Spleen (tissue), 11 donors: ENCODE data around the gene TBX5. TPM values are rescaled to one million over a fixed set of nuclear protein-coding genes. Genes with fewer than 3 reads are reported as not detected.

Experiments used
- DNase-seq: peaks from one replicate; pipeline ENCODE4 v3.0.0-alpha.2; 2020
- H3K27ac ChIP-seq, 8 donors: fragments of 200-600 bp; sonication (generic) in 7 of 8; 1 replicate in 4 of 8; 2 replicates in 4 of 8; pipeline versions ENCODE4 v1.5.0 to v1.8.0; 2016 to 2021; ENCODE audit warnings: inconsistent platforms in 4 of 8, mild to moderate bottlenecking in 4 of 8, moderate library complexity in 1 of 8
- H3K27me3 ChIP-seq, 7 donors: fragments of 200-600 bp; sonication (generic) in 6 of 7; replicated peaks in 1 of 7; 1 replicate in 4 of 7; 2 replicates in 3 of 7; pipeline versions ENCODE4 v1.5.0 to v1.8.0; 2016 to 2021; ENCODE audit warnings: inconsistent platforms in 3 of 7, mild to moderate bottlenecking in 1 of 7
- H3K36me3 ChIP-seq, 6 donors: fragments of 200-600 bp; sonication (generic) in 5 of 6; 1 replicate in 4 of 6; 2 replicates in 2 of 6; pipeline versions ENCODE4 v1.5.0 to v1.8.0; 2016 to 2021; ENCODE audit warnings: inconsistent platforms in 2 of 6
- H3K4me1 ChIP-seq, 6 donors: fragments of 200-600 bp; sonication (generic) in 5 of 6; 1 replicate in 3 of 6; 2 replicates in 3 of 6; pipeline versions ENCODE4 v1.5.0 to v1.8.0; 2016 to 2021; ENCODE audit warnings: inconsistent platforms in 3 of 6
- H3K4me3 ChIP-seq, 8 donors: fragments of 200-600 bp; sonication (generic) in 7 of 8; 1 replicate in 4 of 8; 2 replicates in 4 of 8; pipeline versions ENCODE4 v1.5.0 to v1.8.0; 2016 to 2021; ENCODE audit warnings: inconsistent platforms in 4 of 8, mild to moderate bottlenecking in 4 of 8, moderate library complexity in 2 of 8
- H3K9me3 ChIP-seq, 8 donors: fragments of 200-600 bp; sonication (generic) in 7 of 8; 1 replicate in 4 of 8; 2 replicates in 4 of 8; pipeline versions ENCODE4 v1.5.0 to v1.8.0; 2016 to 2021; ENCODE audit warnings: inconsistent platforms in 4 of 8
- POLR2A ChIP-seq, 3 donors: fragments of 450-650 bp; IDR thresholded peaks; one replicate each; pipeline ENCODE4 v1.5.1; 2017; ENCODE audit warnings: antibody characterized with exemption in 3 of 3, mild to moderate bottlenecking in 1 of 3
- POLR2AphosphoS5 ChIP-seq, 3 donors: sonication (generic); formaldehyde crosslinking; IDR thresholded peaks; one replicate each; pipeline ENCODE4 v1.5.1; 2017; ENCODE audit warnings: antibody characterized with exemption in 3 of 3
- WGBS, 5 donors: extraction: QIAGEN DNeasy Blood & Tissue Kit in 3 of 5; methylation state at CpG; one replicate each; pipeline versions ENCODE4 v1.1.5 to v1.1.7; 2013 to 2018; 5-methylcytosine and 5-hydroxymethylcytosine counted together
- intact Hi-C: fragments of 100-400 bp; cut with DNase I; formaldehyde crosslinking; loops from one replicate; pipeline ENCODE4 v1.15.0; 2023; ENCODE audit warnings: low total_unique reads
- polyA plus RNA-seq, 3 donors: library from polyadenylated mRNA; stranded (reverse); fragments of 200-250 nt; gene quantifications; one replicate each; pipeline ENCODE4 v1.2.1, GENCODE V29; 2013
- total RNA-seq, 7 donors: library from RNA; depleted of rRNA in 3 of 7; stranded (reverse); fragments of >200 nt in 3 of 7; fragmentation: NEBNext Ultra II Directional in 4 of 7; extraction: Animal tissue kit (Norgen Biotek cat#: 25700) in 4 of 7; gene quantifications; one replicate each; pipeline versions ENCODE4 v1.1.0 to v1.2.1, GENCODE V29; 2016 to 2021
- TF ChIP-seq, protein P1 (sequence below), 11 experiments: fragments of 200-600 bp in 7 of 11; fragments of 450-650 bp in 4 of 11; sonication (generic) in 4 of 11; IDR thresholded peaks in 8 of 11; conservative IDR thresholded peaks in 3 of 11; 1 replicate in 7 of 11; 2 replicates in 4 of 11; pipeline versions ENCODE4 v1.4.0 to v1.8.0; 2016 to 2021; ENCODE audit warnings: antibody characterized with exemption in 11 of 11, inconsistent platforms in 4 of 11, mild to moderate bottlenecking in 1 of 11
- donor health status: healthy with polysubstance abuse.
- donor health status: DM: no; HTN: no; CAD: no; lungs with moderate emphysema.
- donor health status: DM: no; HTN: no; CAD: no.
- donor health status: Bipolar disorder and iron deficiency.
- donor health status: healthy.
- donor health status: DM: no; HTN: no; CAD: no.
- donor health status: DM: yes; HTN: yes; CAD: no.

Gene TBX5
- total and polyA plus RNA-seq, 10 donors, result not detected

DNA sequence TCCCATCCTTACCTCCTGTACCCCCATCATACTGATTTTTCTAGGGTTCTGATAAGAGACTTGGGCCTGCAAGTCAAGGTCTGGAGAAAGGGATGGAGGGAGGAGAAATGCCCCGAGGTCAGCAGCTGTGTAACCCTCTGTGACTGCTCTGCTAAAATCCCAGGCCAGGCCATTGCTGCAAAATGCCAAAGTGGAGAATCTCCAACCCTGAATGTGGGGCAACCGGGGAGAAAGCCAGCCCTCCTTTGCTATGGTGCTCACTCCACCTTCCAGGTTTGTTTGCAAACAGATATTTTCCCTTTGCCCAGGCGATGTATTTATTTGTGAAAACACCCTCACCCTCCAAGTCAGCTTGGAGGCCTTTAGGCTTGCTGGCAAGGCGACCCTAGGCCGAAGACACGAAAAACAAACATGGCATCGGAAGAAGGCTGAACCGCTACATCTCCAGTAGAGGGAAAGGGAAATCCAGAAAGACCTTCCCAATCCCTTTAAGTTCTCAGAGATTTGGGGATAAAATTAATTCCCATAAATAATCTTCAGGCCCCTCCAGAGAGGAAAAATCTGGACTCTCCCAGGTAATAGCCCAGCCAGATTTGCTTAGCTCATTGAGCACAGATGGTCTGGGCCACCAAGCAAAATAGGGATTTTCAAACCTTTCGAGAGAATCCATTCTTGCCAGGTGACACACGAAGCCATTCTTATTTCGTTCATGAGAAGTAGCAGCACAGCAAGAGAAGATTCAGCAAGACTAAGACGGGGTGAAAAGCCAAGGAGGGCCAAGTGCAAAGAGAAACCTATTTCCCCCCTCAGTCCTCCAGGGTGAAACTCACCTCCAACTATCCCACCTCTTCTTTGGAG is 1.3 kb upstream of the TBX5 start:
- no peak overlapping the region for H3K4me3 ChIP-seq
- 12 to 24% (median 16%) methylated on average over 12 of the region's 12 CpGs for WGBS, 5 donors
- H3K27ac ChIP-seq, result no peak overlapping the region
- H3K9me3 ChIP-seq, result no peaks in the 10 kb centered on the region
- intact Hi-C loops, result no loop called here
- no peaks in the 10 kb centered on the region for H3K36me3 ChIP-seq
- TF ChIP-seq POLR2AphosphoS5 (IDR thresholded peaks at IDR 0.05), result no peak
- TF ChIP-seq, protein P1, sequence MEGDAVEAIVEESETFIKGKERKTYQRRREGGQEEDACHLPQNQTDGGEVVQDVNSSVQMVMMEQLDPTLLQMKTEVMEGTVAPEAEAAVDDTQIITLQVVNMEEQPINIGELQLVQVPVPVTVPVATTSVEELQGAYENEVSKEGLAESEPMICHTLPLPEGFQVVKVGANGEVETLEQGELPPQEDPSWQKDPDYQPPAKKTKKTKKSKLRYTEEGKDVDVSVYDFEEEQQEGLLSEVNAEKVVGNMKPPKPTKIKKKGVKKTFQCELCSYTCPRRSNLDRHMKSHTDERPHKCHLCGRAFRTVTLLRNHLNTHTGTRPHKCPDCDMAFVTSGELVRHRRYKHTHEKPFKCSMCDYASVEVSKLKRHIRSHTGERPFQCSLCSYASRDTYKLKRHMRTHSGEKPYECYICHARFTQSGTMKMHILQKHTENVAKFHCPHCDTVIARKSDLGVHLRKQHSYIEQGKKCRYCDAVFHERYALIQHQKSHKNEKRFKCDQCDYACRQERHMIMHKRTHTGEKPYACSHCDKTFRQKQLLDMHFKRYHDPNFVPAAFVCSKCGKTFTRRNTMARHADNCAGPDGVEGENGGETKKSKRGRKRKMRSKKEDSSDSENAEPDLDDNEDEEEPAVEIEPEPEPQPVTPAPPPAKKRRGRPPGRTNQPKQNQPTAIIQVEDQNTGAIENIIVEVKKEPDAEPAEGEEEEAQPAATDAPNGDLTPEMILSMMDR (IDR thresholded peaks at IDR 0.05 in 8 of 11, conservative IDR thresholded peaks at IDR 0.05 in 3 of 11), result no peak
- peaks cover 0 to 29% (median 13%) of the 10 kb centered on the region in 6 donors for H3K4me1 ChIP-seq
- H3K27me3 ChIP-seq, result peaks cover 0 to 100% (median 98%) of the 10 kb centered on the region in 7 donors
- no peak for DNase-seq

DNA sequence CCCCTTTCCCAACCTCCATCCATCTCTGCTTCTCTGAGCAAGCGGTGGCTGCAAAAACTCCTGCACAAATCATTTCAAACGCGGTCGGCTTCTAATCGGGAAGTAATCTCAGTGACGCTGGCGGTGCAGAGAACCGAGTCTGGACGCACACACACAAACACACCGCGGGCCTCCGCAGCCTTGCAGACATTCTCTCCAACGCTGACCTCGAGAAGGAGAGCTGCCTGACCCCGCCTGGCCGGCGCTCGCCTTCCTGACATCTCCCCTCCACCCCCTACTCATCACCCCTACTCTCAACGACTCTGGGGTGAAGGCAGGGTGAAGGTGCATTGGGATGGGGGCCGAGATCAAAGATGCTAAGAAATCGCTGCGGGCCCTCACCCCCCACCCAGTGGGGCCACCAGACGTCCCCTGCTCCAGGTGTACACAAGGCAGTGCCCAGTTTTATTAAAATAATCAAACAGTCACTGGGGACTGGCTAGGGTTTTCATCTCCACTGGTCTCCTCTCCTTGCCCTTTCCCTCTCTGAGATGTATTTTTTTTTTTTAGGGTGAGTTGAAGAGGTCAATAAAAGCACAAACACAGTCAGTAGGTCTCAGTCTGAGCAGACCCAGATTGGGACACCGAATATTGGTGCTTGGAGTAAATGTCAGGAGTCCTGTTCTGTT is 506 bp upstream of the TBX5 start:
- Histone ChIP-seq H3K4me3 (no peak overlapping the region), H3K4me1 (peaks cover 0 to 29% (median 13%) of the 10 kb centered on the region in 6 donors), H3K9me3 (no peaks in the 10 kb centered on the region), H3K36me3 (no peaks in the 10 kb centered on the region), H3K27ac (no peak overlapping the region), H3K27me3 (peaks cover 0 to 100% (median 98%) of the 10 kb centered on the region in 7 donors)
- TF ChIP-seq, protein P1 (IDR thresholded peaks at IDR 0.05 in 8 of 11, conservative IDR thresholded peaks at IDR 0.05 in 3 of 11), result no peak
- TF ChIP-seq POLR2A (IDR thresholded peaks at IDR 0.05) (no peak), POLR2AphosphoS5 (IDR thresholded peaks at IDR 0.05) (no peak)
- 2 to 6% (median 4%) methylated on average over 19 to 24 of the region's 24 CpGs for WGBS, 5 donors
- intact Hi-C loops, result no loop called here
- no peak for DNase-seq

GRCh38 chr12:114404926-114405518 is 922 bp downstream of the TBX5 start:
- 3 to 9% (median 5%) methylated on average over 22 to 38 of the region's 38 CpGs for WGBS, 5 donors
- Histone ChIP-seq H3K4me1 (peaks cover 0 to 28% (median 12%) of the 10 kb centered on the region in 6 donors), H3K27ac (no peak overlapping the region), H3K27me3 (peaks cover 0 to 100% (median 98%) of the 10 kb centered on the region in 7 donors), H3K9me3 (no peaks in the 10 kb centered on the region), H3K36me3 (no peaks in the 10 kb centered on the region), H3K4me3 (peak overlapping the region in 1 of 8 donors; percentile 13)
- TF ChIP-seq, protein P1 (IDR thresholded peaks at IDR 0.05 in 8 of 11, conservative IDR thresholded peaks at IDR 0.05 in 3 of 11), result no peak
- TF ChIP-seq POLR2A (IDR thresholded peaks at IDR 0.05), result no peak
- no peak for TF ChIP-seq POLR2AphosphoS5 (IDR thresholded peaks at IDR 0.05)
- intact Hi-C loops, result no loop called here
- DNase-seq, result no peak
